HG03280 (cell line): ENCODE data around the gene LGALS3.

ENCODE experiments used
- ATAC-seq: cut with Tn5 transposase; IDR thresholded peaks from one replicate; pipeline ENCODE4 v1.9.1; 2021; ENCODE audit warnings: mild to moderate bottlenecking, moderate library complexity; ENCODE audit not compliant: unreplicated experiment

The LGALS3 gene

GRCh38 chr14:55114720-55115119, 14.3 kb upstream of the LGALS3 start:
- no peak for ATAC-seq

GRCh38 chr14:55115460-55115859, 13.6 kb upstream of the LGALS3 start:
- ATAC-seq = no peak

- ATAC-seq = no peak
Observed at GRCh38 chr14:55115861-55116245, 13.2 kb upstream of the LGALS3 start.

- ATAC-seq = no peak
Observed at GRCh38 chr14:55116246-55117030, 12.6 kb upstream of the LGALS3 start.

GRCh38 chr14:55117803-55118441, 11.1 kb upstream of the LGALS3 start:
- ATAC-seq = no peak

- ATAC-seq = no peak
Observed at GRCh38 chr14:55118761-55119160, 10.3 kb upstream of the LGALS3 start.

- no peak for ATAC-seq
Observed at GRCh38 chr14:55120571-55121495, 8.2 kb upstream of the LGALS3 start.

- ATAC-seq = no peak
Observed at GRCh38 chr14:55121628-55122439, 7.2 kb upstream of the LGALS3 start.

- ATAC-seq = no peak
Observed at GRCh38 chr14:55122440-55122986, 6.5 kb upstream of the LGALS3 start.

GRCh38 chr14:55123101-55123500, 6.0 kb upstream of the LGALS3 start:
- no peak for ATAC-seq

- ATAC-seq = no peak
Observed at GRCh38 chr14:55123852-55124639, 5.0 kb upstream of the LGALS3 start.

GRCh38 chr14:55124774-55125386, 4.2 kb upstream of the LGALS3 start:
- no peak for ATAC-seq

- ATAC-seq = no peak
Observed at GRCh38 chr14:55125403-55125802, 3.6 kb upstream of the LGALS3 start.

- no peak for ATAC-seq
Observed at GRCh38 chr14:55126034-55126433, 3.0 kb upstream of the LGALS3 start.

- no peak for ATAC-seq
Observed at GRCh38 chr14:55126932-55127459, 2.1 kb upstream of the LGALS3 start.

GRCh38 chr14:55127460-55127951, 1.5 kb upstream of the LGALS3 start:
- no peak for ATAC-seq

GRCh38 chr14:55128386-55129085, 516 bp upstream of the LGALS3 start:
- no peak for ATAC-seq
